ENCODE data around the gene TMSB15C.

- TF ChIP-seq CTCF (IDR thresholded peaks at IDR 0.05; ENCODE audit: low read length) (no peak), EZH2 (IDR thresholded peaks at IDR 0.05; ENCODE audit: borderline replicate concordance, low read length) (no peak)
These were observed 32.9 kb upstream of the TMSB15C start for GRCh38 chrX:104108955-104109354.
